Limb (tissue), 2 donors: Measurements from ENCODE around the gene MAP7.
"Not testable (repeated sequence)": the region's sequence is repeated elsewhere in the genome, so short reads cannot be mapped to it uniquely, and the experiment has no call there.

Source experiments
- DNase-seq, 2 donors: peaks; one replicate each; pipeline ENCODE4 v3.0.0-alpha.2; 2016; ENCODE audit errors: extremely low spot score in 2 of 2

Gene MAP7

GRCh38 chr6:136550330-136551071, at the start of gene MAP7:
TSS of gene MAP7 (minus strand) at chr6:136550422. CDS start at chr6:136550408, 14 bp downstream.
- DNase-seq = peak; percentile 11 to 75

DNA sequence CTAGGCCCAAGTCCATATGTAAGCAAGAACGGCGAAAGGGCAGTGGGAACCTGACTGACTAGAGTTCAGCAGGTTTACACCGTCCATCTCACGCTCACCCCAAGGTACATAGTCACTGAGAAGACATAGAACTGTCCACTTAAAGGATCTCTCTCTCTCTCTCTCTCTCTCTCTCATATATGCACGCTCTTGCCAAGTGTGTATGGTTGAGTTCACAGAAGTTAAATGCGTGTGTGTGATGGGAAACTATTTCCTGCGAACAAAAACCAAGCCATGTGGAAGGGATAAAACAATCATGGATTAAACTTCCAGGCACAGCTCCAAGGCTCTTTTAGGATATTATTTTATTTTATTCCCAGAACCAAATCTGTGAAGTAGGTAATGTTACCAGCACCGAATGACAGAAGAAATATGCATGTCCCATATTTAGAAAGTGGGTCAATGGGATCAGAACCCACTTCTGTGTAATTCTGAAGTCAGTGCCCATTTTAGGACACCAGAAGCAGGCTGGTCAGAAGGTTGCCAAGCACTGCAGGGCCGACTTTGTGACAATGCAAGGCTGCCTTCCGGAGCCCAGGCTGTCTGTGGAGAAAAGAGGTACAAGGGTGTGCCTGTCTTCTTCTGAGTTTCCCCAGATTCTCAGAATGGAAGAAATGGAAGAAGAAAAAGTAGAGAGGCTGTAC, 49.2 kb upstream of the MAP7 start:
- peak in 1 of 2 donors; percentile 61 for DNase-seq

DNA sequence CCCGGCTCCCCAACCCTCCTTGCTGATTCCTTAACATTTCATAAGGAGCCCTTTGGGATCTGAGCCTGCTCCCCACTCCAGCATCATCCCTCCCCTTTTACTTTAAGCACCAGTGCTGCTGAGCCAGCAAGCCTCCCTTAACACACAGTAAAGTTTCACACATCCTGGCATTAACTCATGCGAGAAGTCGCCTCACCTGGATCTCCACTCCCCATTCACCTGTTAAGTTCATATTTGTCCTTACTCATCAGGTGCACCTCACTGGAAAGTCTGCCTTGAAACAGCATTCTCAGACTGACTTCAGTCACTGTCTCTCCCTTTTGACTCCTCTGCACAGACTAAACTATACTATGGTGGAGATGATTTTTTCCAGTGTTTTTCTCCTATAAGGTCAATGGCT, 47.8 kb upstream of the MAP7 start:
- no peak for DNase-seq

DNA sequence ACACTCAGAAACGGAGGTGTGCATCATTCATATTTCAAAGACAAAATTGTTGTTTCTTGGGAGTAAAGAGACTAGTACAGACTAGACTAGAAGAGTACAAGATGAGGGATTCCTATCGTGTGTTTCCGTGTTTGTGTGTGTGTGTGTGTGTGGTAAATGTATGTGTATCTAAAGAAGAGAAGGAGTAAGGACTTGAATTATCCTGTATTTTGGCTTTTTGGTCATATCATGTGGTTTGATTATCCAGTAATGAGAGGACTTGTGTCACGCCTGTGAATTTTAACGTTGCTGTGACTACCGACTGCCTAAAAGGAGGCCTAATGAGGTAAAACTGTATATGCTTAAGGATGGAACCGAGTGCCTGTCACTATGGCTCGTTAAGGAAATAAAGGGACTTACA, 44.4 kb upstream of the MAP7 start:
- no peak for DNase-seq

- no peak for DNase-seq
Measured at GRCh38 chr6:136593748-136594490, 43.7 kb upstream of the MAP7 start.

DNA sequence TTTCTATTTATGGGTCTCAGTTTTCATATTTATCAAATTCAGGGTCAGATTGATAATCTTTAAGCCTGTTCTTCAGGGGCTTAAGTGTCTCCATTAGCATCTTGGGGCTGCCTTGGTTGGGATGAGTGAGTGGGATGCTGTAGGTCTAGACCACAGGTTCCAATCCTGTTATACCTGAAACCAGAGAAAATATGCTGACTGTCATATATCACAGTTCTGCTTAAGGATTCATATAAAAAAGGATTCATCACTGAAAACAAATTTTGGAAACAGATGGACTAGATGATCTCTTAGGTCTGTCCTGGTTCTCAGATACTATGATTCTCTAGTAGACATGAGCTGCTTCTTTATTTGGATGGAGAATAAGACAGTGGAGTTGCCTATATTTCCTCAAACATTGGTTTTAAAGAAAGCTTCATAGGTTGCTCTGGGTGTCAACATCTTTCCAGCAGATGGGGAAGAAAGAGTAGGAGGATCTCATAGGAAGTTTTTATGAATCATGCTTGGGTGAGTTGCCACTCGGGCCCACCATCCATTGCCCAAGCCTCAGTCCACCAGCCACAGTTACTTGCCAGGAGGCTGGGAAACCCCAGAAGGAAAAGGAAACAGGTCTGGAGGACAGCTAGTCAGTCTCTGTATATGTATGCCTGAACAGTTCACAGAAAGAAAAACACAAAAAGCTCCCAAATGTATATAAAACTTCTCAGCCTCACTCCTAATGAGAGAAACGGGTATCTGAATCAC, 42.9 kb upstream of the MAP7 start:
- DNase-seq = no peak

GRCh38 chr6:136591617-136592016, 41.4 kb upstream of the MAP7 start:
- DNase-seq = no peak

DNA sequence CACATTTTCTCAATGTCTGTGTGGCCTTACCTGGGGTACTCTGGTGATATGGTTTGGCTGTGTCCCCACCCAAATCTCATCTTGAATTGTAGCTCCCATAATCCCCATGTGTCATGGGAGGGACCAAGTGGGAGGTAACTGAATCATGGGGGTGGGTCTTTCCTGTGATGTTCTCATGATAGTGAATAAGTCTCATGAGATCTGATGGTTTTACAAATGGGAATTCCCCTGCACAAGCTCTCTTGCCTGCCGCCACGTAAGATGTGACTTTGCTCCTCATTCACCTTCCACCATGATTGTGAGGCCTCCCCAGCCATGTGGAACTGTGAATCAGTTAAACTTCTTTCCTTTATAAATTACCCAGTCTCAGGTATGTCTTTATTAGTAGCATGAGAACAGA, 40.6 kb upstream of the MAP7 start:
- DNase-seq = not testable (repeated sequence)

GRCh38 chr6:136587527-136587926, 37.3 kb upstream of the MAP7 start:
- DNase-seq = no peak

DNA sequence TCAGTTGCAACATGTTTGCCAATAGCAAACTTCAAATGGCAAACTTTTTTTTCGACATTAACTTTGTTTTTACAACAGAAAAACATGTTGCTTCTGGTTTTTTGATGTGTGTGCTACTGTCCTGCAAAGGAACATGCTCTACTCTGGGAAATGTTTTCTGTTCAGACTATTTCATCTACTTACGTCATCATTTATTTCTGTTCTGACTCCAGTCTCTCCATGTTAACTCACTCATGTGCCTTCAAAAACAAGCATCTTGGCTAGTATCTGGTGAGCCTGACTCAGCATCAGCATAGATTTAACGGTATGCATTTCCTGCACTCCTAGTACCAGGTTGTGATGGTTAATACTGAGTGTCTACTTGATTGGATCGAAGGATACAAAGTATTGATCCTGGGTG, 36.1 kb upstream of the MAP7 start:
- no peak for DNase-seq

GRCh38 chr6:136585523-136585922, 35.3 kb upstream of the MAP7 start:
- DNase-seq = not testable (repeated sequence)

DNA sequence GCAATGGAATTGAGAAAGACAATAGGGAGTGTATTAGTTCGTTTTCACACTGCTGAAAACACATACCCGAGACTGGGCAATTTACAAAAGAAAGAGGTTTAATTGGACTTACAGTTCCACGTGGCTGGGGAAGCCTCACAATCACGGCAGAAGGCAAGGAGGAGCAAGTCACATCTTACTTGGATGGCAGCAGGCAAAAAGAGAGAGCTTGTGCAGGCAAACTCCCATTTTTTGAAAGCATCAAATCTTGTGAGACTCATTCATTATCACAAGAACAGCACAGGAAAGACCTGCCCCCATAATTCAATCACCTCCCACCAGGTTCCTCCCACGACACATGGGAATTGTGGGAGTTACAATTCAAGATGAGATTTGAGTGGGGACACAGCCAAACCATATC, 34.1 kb upstream of the MAP7 start:
- DNase-seq = not testable (repeated sequence)

GRCh38 chr6:136582711-136583471, 32.7 kb upstream of the MAP7 start:
- DNase-seq = peak in 1 of 2 donors; percentile 66

- no peak for DNase-seq
Measured at GRCh38 chr6:136579800-136580199, 29.6 kb upstream of the MAP7 start.

DNA sequence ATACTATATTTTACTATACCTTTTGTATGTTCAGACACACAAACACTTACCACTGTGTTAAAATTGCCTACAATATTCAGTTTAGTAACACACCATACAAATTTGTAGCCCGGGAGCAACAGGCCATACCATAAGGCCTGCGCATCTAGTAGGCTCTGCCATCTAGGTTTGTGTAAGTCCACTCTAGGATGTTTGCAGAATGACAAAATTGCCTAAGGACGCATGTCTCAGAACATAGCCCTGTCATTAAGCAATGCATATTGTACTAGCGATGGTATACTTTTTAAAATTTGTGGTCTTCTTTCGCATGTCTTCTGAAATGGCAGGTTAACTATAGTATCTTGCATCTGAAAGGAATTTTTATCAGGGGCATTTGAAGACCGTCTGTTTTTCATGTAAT, 26.6 kb upstream of the MAP7 start:
- DNase-seq = no peak

- DNase-seq = no peak
Measured at GRCh38 chr6:136571496-136571895, 21.3 kb upstream of the MAP7 start.

- no peak for DNase-seq
Measured at GRCh38 chr6:136571065-136571464, 20.8 kb upstream of the MAP7 start.

GRCh38 chr6:136568129-136568528, 17.9 kb upstream of the MAP7 start:
- no peak for DNase-seq

GRCh38 chr6:136567688-136568087, 17.5 kb upstream of the MAP7 start:
- DNase-seq = no peak

DNA sequence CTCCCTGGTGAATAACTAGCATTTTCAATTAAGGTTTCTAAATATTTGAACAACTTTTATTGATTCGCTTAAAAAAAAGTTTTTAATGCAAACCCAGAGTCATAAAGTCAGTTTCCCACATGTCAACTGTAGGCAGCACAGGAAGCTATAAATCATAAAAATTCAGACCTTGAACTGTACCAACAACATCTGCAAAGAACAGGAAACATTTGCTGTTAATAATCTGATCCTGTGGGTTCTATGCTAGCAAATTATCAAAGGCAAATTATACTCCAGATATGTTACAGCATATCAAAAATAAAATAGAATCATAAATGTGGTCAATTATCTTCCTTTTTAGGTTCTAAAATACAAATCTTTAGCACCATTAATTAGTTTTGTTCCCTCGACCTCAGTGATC, 16.6 kb upstream of the MAP7 start:
- no peak for DNase-seq

- DNase-seq = no peak
Measured at GRCh38 chr6:136566007-136566487, 15.8 kb upstream of the MAP7 start.
